GM12873 (cell line): ENCODE measurements around the gene SERPINA6.

Experiments used
- CTCF ChIP-seq: IDR thresholded peaks from 2 replicates; pipeline ENCODE4 v1.5.1; 2012; ENCODE audit warnings: low read depth, mild to moderate bottlenecking, moderate library complexity, low read length, control low read depth; ENCODE audit not compliant: insufficient read depth; ENCODE audit errors: missing control alignments

Gene SERPINA6

GRCh38 chr14:94291906-94292525 is 31.1 kb downstream of the SERPINA6 start:
- no peak for TF ChIP-seq CTCF

GRCh38 chr14:94291159-94291905 is 31.8 kb downstream of the SERPINA6 start:
- no peak for TF ChIP-seq CTCF

- no peak for TF ChIP-seq CTCF
These were observed 32.9 kb downstream of the SERPINA6 start for GRCh38 chr14:94290197-94290596.

GRCh38 chr14:94288610-94289465 is 34.3 kb downstream of the SERPINA6 start:
- no peak for TF ChIP-seq CTCF

- no peak for TF ChIP-seq CTCF
These were observed 38.0 kb downstream of the SERPINA6 start for GRCh38 chr14:94285158-94285557.

- TF ChIP-seq CTCF: no peak
These were observed 38.9 kb downstream of the SERPINA6 start for GRCh38 chr14:94284221-94284620.
